GM18867 (cell line): ENCODE measurements around the gene PIK3R6.
"Not testable (repeated sequence)": the region's sequence is repeated elsewhere in the genome, so short reads cannot be mapped to it uniquely, and the experiment has no call there.

Experiments used
- ATAC-seq: cut with Tn5 transposase; IDR thresholded peaks from one replicate; pipeline ENCODE4 v1.9.1; 2021; ENCODE audit warnings: mild to moderate bottlenecking, moderate library complexity; ENCODE audit not compliant: unreplicated experiment

PIK3R6 gene

GRCh38 chr17:8831234-8831849 lies 36.1 kb downstream of the PIK3R6 start:
- ATAC-seq: no peak

DNA sequence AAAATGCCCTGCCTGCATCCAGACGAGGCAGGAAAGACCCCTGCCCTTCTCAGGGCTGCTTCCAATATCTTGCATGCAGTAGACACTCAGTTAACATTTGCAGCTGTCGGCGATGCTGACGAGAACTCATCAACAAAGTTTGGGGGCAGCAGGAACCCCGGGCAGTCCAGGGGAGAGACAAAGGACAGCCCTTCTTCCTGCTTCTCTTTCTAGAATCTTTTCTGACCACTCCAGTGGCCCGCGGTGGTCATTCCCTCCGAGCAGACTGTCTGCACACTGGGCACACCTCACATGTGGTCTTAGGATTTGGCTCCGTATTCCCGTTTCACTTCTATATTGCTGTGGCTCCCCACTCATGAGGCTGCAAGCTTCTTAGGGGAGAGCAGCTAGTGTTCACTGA lies 37.3 kb downstream of the PIK3R6 start:
- ATAC-seq: no peak

GRCh38 chr17:8829036-8829941 lies 38.2 kb downstream of the PIK3R6 start:
- no peak for ATAC-seq

DNA sequence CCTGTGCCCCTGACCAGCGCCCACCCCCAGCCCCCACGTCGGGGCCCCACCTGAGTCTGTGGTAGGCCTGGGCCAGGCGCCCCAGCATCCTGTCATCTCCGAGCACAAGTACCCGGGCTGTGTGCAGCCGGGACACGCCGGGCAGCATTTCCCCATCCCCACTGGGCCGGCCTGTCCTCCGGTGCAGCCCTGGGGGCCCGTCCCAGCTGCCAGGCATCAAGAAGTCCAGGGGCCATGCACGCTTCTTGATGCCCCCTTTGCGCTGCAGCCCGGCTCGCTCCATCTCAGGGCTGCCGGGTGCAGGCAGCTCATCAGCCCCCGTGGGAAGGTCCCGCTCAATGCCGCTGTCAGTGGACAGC lies 39.0 kb downstream of the PIK3R6 start:
- ATAC-seq: no peak

- no peak for ATAC-seq
These were observed 40.6 kb downstream of the PIK3R6 start for GRCh38 chr17:8826808-8827435.

DNA sequence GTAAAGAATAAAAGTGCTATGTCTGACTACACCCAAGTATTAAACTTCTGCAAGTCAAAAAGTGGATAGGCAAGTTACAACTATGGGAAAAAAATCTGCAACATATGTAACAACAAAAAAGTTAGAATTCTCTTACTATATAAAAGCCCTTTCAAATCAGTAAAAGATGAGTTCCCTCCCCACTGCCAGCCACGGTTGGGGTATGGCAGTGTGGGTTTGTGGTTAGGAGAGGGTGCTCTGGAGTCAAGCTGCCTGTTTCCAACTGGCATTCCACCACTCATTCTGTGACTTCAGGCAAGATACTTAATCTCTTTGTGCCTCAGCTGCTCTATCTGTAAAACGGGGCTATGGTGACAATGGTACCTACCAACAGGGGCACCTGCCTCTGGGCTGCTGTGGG lies 41.7 kb downstream of the PIK3R6 start:
- ATAC-seq: no peak

DNA sequence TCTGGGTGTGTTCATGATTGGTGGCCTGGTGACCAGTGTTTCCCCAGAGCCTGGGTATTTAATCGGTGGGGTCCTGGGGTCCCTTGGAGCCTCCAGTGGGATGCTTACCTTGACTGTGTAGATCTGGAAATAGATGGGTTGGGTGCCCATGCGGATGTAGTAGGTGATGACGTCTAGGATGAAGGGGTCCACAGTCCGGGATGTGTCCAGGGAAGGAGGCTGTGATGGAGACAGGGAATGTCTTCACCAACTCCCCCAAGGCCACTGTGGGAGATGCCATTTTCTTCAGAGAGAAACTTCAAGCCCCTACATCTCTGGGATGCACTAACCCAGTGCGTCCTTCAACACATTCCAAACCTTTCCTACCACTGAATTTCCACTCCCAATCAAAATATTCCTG lies 44.2 kb downstream of the PIK3R6 start:
- no peak for ATAC-seq

- ATAC-seq: no peak
These were observed 45.0 kb downstream of the PIK3R6 start for GRCh38 chr17:8822401-8823035.

- ATAC-seq: no peak
These were observed 45.9 kb downstream of the PIK3R6 start for GRCh38 chr17:8821446-8822105.

DNA sequence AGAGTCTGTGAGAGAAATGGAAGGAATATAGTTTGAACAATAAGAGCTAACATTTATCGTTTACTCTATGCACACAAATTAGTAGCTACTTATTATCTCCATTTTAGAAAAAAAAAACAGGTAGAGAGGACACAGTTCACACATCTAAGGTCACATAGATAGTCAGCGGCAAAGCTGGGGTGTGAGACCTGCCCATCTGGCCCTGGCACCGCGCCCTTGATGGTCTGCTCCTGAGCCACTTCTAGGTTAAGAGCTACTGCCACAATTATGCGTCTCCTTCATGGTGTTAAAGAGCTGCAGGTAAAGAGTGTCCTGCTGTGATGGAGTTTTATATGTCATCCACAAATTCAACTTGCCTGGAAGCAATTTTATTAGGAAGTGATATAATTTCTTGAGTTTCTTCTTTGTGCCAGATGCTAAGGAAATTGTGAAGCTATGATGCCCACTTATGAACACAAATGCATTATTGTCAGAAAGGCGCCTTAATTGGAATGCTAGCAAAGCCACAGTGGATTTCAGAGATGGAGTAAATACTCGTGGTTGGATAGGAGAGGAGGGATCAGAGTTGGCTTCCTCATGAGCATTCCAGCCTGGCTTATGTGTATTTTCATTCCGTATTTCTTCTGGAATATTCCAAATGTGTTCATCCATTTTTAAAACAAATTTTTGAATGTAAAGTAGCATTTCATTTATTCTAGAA lies 47.0 kb downstream of the PIK3R6 start:
- no peak for ATAC-seq

- no peak for ATAC-seq
These were observed 48.7 kb downstream of the PIK3R6 start for GRCh38 chr17:8818654-8819330.

DNA sequence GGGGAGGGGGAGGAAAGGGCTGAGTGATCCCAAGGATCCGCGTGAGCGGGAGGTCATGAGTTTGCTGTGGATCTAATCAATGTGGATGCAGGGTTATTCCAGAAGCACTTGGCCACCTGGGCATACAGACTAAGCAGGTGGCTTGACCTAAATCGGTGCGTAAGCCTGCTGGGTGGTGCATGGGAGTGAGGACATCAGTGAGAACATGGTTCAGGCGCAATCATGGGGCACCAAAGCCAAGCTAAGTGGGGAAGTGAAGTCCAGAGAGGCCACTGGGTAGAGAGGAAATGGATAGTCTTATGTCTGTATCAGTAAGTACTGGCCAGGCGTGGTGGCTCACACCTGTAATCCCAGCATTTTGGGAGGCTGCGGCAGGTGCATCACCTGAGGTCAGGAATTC lies 49.4 kb downstream of the PIK3R6 start:
- no peak for ATAC-seq

DNA sequence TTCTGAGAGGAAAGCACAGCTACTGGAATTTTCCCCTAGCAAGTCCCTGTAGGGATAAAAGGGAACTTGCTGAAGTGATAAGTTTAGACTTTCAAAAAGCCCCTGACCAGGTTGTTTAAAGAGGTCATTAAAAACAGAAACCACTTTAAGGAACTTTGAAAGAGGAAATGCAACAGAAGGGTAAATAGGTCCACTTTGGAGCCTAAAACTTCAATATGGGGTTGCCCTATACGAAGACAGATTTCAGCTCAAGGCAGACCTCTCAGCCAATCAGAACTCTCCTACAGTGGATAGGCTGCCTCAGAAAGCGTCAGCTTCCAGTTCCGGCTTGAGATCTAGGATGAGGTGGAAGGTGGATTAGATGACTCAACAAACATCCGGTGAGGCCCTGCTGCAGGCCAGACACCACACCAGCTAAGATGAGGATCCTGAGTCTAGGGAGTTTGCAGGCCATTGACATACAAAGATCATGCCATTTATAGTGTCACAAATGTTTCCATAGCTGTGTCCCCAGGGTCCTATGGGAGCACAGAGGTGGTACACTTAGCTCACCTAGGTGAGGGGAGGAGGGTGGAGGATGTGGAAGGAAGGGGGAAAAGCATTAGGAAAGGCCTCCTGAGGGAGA lies 60.4 kb downstream of the PIK3R6 start:
- peak; percentile 86 for ATAC-seq

GRCh38 chr17:8806253-8806925 lies 61.1 kb downstream of the PIK3R6 start:
- no peak for ATAC-seq

GRCh38 chr17:8805396-8805795 lies 62.1 kb downstream of the PIK3R6 start:
- not testable (repeated sequence) for ATAC-seq

GRCh38 chr17:8803531-8804420 lies 63.7 kb downstream of the PIK3R6 start:
- ATAC-seq: no peak

DNA sequence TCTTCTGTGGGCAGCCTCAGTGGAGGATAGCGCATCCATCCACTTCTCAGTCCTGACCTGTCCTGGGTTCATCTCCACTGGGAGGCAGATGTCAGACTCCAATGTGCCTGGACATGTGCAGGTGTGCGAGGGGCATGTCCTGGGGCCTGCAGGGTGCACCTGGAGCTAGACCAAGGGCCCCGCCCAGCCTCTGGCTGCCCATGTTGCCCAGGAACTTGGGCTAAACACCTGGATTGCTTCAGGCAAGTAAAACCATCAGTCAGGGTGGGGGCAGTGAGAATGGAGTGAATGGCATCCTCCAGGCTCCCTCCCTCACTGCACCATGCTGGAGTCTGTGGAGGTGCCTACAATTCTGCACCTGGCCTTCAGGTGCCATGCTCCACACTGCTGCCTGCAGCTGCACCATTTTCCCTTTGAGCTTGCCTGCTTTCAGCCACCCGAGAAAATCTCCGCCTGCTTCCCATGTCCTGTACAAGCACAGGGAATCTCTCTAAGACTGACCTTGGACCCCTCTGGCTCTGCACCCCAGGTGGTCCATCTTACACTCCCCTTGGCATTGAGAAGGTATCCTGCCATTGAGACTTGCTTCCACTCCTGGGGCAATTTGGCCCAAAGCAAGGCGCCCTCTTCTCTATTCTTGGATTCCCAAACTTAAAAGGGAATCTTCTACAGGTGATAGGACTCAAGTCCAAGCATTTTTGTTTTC lies 66.2 kb downstream of the PIK3R6 start:
- ATAC-seq: no peak
